Femur (tissue), 1 donor: ENCODE results near the gene ARCN1.
A peak's percentile ranks its signal among the peaks of the same experiment; 100 is the strongest.
"Not testable (repeated sequence)": the region's sequence is repeated elsewhere in the genome, so short reads cannot be mapped to it uniquely, and the experiment has no call there.

Experiments
- DNase-seq: peaks from one replicate; pipeline ENCODE4 v3.0.0-alpha.2; 2017

Gene ARCN1

GRCh38 chr11:118606157-118606843 is 34.1 kb downstream of the ARCN1 start:
- no peak for DNase-seq

DNA sequence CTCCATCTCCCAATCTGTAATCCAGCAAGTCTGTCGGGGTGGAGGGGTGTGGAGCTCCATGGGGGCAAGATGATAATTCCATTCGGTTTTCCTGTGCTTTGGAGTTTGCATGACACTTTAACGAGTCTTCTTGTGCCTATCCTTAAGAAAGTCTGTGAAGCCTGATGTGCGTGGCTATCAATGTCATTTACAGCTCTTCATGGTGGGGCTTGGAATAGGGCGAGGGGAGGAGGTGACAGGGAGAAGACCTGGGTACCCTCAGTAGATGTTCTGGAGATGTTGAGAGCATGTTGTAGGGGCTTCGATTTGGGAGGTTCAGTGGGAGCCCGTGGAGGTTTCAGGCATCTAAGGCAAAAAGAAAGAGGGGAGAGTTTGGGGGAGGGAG is 34.6 kb downstream of the ARCN1 start:
- no peak for DNase-seq

DNA sequence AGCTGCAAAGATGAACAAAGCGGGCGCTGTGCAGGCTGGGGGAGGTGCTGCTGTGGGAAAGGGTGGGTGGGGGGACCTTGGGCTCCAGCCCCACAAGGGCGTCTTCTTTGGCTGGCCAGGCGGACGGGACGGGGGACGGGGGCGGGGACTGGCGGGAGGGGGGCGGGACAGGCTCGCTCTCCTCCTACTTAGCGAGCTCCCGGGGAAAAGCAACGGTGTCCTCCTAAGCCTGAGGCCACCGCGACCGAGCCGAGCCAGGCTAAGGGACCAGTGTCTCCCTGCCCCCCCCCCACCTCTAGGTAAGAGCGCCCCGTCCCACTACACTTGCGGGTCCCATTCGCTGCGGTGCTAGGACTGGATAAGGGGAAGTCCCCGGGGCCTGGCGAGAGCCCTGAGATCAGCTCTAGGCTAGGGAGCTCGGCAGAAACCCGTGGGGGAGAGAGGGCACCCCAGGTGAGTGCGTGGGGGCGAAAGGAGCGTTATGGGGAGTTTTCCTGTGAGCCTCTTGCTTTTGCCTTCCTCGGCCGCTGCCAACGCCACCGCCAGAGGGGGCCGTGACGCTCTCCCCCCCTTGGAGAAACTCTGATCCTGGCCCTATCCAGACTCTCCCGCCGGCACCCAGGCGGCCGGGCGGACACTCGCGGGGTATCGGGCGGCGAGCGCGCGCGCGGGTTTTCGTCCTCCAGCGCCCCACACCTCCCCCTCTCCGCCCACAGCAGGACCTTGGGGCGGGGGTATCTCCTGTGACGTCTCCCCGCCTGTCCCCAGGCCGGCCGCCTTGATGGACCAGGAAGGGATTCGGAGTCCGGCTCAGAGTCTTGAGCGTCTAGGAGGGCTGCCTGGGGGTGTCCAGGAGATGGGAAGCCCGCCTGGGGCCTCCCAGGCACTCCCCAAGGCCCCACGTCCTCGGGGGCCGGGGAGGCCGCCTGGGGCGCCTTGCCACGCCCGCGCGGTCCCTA is 35.5 kb downstream of the ARCN1 start, which contains the start of gene PHLDB1:
Gene PHLDB1, plus strand, starts transcription at position 215 of the 959 bp plus-strand sequence. CDS start 6,222 bp downstream, outside the sequence.
- DNase-seq = peak; percentile 89

DNA sequence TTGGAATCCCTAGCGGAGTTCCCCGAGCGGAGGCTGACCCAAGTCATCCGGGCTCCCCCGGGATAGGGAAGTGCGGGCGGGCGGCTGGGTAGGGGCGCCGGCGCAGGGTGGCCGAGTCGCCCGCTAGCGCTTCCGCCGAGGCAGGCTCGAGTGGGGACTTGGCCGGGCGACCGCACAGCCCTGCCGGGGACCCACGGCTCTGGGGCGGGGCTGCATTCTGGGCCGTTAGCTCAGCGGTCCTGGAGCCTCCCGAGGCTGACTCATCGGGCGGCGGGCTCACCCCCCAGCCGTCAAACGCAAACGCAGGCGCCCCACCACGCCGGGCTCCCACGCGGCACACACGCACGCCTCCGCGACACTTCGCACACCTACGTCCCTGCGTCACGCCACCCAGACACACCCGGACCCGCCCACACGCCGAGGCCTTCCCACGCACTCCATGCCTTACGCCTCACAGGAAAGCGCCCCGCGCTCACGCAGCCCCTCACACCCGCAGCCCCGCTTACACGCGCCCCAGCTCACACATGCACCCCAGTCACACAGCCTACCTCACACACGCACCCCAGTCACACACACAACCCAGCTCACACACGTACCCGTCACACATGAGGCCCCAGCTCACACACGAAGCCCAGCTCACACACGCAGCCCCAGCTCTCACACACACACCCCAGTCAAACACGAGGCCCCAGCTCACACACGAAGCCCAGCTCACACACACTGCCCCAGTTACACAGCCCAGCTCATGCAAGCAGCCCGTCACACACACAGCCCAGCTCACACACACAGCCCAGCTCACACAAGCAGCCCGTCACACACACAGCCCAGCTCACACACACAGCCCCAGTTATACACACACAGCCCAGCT is 36.4 kb downstream of the ARCN1 start:
- DNase-seq = peak; percentile 79

- peak; percentile 70 for DNase-seq
Measured at GRCh38 chr11:118609380-118610224, 37.4 kb downstream of the ARCN1 start.

GRCh38 chr11:118610225-118610772 is 38.1 kb downstream of the ARCN1 start:
- peak; percentile 44 for DNase-seq

- DNase-seq = peak; percentile 81
Measured at GRCh38 chr11:118610773-118611432, 38.7 kb downstream of the ARCN1 start.

GRCh38 chr11:118611433-118611795 is 39.2 kb downstream of the ARCN1 start:
- not testable (repeated sequence) for DNase-seq

GRCh38 chr11:118612378-118612777 is 40.2 kb downstream of the ARCN1 start:
- DNase-seq = peak; percentile 84

- no peak for DNase-seq
Measured at GRCh38 chr11:118614511-118614910, 42.3 kb downstream of the ARCN1 start.

- no peak for DNase-seq
Measured at GRCh38 chr11:118615282-118615975, 43.2 kb downstream of the ARCN1 start.

- DNase-seq = no peak
Measured at GRCh38 chr11:118615976-118616371, 43.8 kb downstream of the ARCN1 start.

GRCh38 chr11:118618115-118618990 is 46.1 kb downstream of the ARCN1 start:
- peak; percentile 75 for DNase-seq

DNA sequence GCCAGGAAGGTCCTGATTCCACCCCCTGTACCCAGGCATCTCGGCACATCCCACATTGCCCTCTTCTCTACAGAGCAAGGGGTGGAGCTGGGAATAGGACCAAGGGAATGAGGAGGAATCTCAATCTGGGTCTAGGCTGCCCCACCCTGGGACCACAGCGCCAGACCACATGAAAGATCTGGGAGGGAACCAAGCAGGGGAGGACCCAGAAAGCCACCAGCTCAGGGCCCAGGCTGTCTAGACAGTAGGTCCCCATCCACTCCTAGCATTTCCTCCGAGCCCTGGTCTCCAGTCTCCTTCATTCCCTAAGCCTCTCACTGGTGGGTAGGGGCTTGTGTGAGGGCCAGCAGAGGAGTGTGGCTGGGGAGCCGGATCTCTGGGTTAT is 46.8 kb downstream of the ARCN1 start:
- DNase-seq = peak; percentile 89

- DNase-seq = peak; percentile 87
Measured at GRCh38 chr11:118619444-118620197, 47.4 kb downstream of the ARCN1 start.

DNA sequence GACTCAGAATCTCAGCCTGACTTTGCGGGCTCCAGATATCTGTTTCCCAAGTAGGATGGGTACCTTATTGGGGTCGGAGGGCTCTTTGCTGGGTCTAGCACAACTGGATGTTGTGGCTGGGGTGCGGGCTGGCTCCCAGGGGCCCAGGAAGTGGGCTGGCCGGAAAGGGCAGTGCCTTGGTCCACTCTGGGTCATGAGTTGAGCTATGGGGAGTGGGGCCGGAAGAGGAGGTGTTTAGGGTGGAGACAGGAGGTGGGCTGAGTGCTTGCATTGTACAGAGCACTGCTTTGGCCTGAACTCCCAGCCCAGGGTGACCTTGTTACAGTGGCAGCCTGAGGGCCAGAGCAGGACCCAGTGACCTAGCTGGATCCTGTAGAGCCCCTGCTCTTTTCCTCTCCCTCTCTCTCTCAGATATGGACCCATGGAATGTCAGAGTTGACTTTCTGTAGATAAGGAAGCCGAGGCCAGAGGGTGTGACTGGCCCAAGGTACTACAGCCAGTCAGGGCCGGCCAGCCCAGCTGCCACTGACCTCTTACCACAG is 48.4 kb downstream of the ARCN1 start:
- peak; percentile 30 for DNase-seq

DNA sequence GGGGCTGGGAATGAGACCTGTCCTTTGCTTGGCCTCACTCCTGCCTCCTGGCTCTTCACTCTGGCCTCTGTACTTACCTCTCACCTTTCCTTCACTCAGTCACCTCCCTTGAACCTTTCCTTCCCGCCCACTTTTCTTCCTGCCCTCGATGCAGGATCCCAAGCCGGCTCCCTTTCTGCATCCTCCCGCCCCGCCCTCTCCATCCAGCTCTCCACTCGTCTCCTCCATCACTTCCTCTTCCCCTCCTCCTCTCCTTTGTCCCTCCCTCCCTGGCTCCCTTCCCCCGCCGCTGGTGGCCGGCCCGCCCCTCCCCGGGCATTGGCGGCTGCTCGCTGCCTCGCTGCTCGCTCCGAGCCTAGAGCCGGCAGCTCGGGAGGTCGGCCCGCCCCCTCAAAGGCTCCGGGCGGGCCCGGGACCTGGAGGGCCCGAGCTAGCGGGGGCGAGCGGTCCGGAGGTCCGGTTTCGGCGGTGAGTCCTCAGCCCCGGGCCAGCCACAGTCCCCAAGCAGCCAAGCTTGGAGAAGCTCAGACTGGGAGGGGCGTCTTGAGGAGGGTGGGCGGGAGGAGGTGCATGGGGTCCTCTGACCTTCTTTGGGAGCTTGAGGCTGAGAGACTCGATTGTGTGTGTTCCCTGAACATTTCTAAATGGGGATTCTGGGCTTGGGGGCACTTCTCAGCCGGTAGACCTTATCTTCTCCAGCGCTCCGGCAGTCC is 49.0 kb downstream of the ARCN1 start:
- DNase-seq = peak; percentile 95
